ENCODE data around the gene MUS81.
A peak's percentile ranks its signal among the peaks of the same experiment; 100 is the strongest.

MUS81 gene

GRCh38 chr11:65899356-65900124 lies 39.3 kb downstream of the MUS81 start:
- ATAC-seq = no peak
- H3K36me3 Mint-ChIP-seq = no peaks in the 10 kb centered on the region
- peaks cover 30% of the 10 kb centered on the region for H3K27me3 Mint-ChIP-seq
- no peaks in the 10 kb centered on the region for H3K9me3 Mint-ChIP-seq
- H3K27ac Mint-ChIP-seq = peak overlapping the region; percentile 60
- H3K4me1 Mint-ChIP-seq = peaks cover 23% of the 10 kb centered on the region
- H3K4me3 Mint-ChIP-seq = peak overlapping the region; percentile 71

GRCh38 chr11:65900125-65900898 lies 40.1 kb downstream of the MUS81 start, which contains the start of gene FOSL1:
TSS of gene FOSL1 (minus strand) at chr11:65900388. CDS start at chr11:65900339, 49 bp downstream.
- ATAC-seq = peak; percentile 94
- Mint-ChIP-seq H3K27me3 (peaks cover 30% of the 10 kb centered on the region), H3K9me3 (no peaks in the 10 kb centered on the region), H3K36me3 (no peaks in the 10 kb centered on the region), H3K4me1 (peaks cover 20% of the 10 kb centered on the region), H3K4me3 (peak within 1 kb of the TSS; percentile 71), H3K27ac (peak within 1 kb of the TSS; percentile 60)

- Mint-ChIP-seq H3K4me1 (peaks cover 14% of the 10 kb centered on the region), H3K9me3 (no peaks in the 10 kb centered on the region), H3K27me3 (peaks cover 30% of the 10 kb centered on the region), H3K36me3 (no peaks in the 10 kb centered on the region), H3K4me3 (peak overlapping the region; percentile 46), H3K27ac (no peak overlapping the region)
- no peak for ATAC-seq
Measured at GRCh38 chr11:65900899-65901180, 40.6 kb downstream of the MUS81 start.

- Mint-ChIP-seq H3K9me3 (no peaks in the 10 kb centered on the region), H3K36me3 (no peaks in the 10 kb centered on the region), H3K27ac (no peak overlapping the region), H3K4me3 (no peak overlapping the region), H3K4me1 (peaks cover 4% of the 10 kb centered on the region), H3K27me3 (peaks cover 47% of the 10 kb centered on the region)
- ATAC-seq = no peak
Measured at GRCh38 chr11:65903068-65903481, 42.8 kb downstream of the MUS81 start.

- no peaks in the 10 kb centered on the region for H3K9me3 Mint-ChIP-seq
- no peak overlapping the region for H3K27ac Mint-ChIP-seq
- no peak for ATAC-seq
- no peak overlapping the region for H3K4me3 Mint-ChIP-seq
- H3K27me3 Mint-ChIP-seq = peaks cover 48% of the 10 kb centered on the region
- H3K4me1 Mint-ChIP-seq = peaks cover 4% of the 10 kb centered on the region
- no peaks in the 10 kb centered on the region for H3K36me3 Mint-ChIP-seq
Measured at GRCh38 chr11:65903715-65904114, 43.5 kb downstream of the MUS81 start.

DNA sequence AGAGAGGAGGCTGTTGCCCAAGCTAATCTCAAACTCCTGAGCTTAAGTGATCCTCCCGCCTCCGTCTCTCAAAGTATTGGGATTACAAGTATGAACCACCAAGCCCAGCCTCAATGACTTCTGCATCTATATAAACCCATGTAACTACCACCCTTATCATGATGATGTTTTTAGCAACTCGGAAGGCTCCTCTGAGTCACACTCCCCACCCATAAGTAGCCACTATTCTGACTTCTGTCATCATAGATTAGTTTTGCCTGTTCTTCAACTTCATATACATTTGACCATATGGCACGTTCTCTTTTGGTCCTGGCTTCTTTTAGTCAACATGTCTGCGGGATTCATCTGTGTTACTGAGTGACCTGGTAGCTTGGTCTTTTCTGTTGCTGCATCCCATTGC lies 46.4 kb downstream of the MUS81 start:
- no peaks in the 10 kb centered on the region for H3K9me3 Mint-ChIP-seq
- H3K4me1 Mint-ChIP-seq = peaks cover 4% of the 10 kb centered on the region
- H3K36me3 Mint-ChIP-seq = no peaks in the 10 kb centered on the region
- ATAC-seq = no peak
- no peak overlapping the region for H3K27ac Mint-ChIP-seq
- peaks cover 73% of the 10 kb centered on the region for H3K27me3 Mint-ChIP-seq
- no peak overlapping the region for H3K4me3 Mint-ChIP-seq

DNA sequence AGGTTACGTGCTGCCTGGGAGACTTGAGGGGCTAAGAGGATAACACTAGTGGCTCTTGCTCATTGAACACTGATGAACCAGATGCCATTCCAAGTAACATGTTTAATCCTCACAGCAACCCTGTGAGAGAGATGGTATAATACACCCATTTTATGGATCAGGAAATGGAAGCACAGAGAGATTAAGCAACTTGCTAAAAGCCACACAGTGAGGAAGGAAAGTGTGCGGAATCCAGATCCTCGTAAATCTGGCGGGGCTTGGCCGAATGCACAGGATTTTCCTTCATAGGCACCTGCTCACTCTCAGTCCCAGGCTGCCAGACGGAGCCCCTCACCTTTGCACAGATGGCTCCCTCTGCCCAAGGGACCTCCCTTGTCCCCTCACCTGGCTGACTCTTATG lies 47.6 kb downstream of the MUS81 start:
- Mint-ChIP-seq H3K4me1 (peaks cover 17% of the 10 kb centered on the region), H3K27ac (no peak overlapping the region), H3K4me3 (no peak overlapping the region), H3K9me3 (no peaks in the 10 kb centered on the region), H3K36me3 (no peaks in the 10 kb centered on the region), H3K27me3 (peaks cover 65% of the 10 kb centered on the region)
- no peak for ATAC-seq

GRCh38 chr11:65911682-65912568 lies 51.7 kb downstream of the MUS81 start:
- Mint-ChIP-seq H3K4me3 (no peak overlapping the region), H3K9me3 (no peaks in the 10 kb centered on the region), H3K27ac (no peak overlapping the region), H3K4me1 (peaks cover 47% of the 10 kb centered on the region), H3K36me3 (no peaks in the 10 kb centered on the region), H3K27me3 (peaks cover 45% of the 10 kb centered on the region)
- ATAC-seq = peak; percentile 65

DNA sequence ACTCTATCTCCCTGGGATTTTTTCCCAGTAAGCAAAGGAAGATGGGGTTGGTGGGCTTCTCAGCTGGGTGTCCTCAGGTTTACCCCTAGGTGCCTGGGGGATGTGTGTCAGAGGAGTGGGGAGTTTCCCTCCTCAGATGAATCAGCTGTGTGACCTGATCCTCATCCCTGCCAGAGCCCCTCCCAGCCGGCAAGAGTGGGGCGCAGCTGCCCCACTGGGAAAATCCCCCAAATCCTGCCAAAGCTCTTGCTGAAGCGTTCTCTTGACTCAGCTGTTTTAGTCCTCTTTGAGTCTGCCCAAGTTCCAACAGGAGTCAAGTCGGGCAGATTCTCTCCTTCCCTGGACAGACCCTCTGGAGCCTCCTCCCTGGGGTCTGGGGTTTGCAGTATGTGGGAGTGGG lies 52.6 kb downstream of the MUS81 start:
- ATAC-seq = no peak
- Mint-ChIP-seq H3K9me3 (no peaks in the 10 kb centered on the region), H3K27me3 (peaks cover 35% of the 10 kb centered on the region), H3K27ac (no peak overlapping the region), H3K36me3 (no peaks in the 10 kb centered on the region), H3K4me3 (no peak overlapping the region), H3K4me1 (peaks cover 53% of the 10 kb centered on the region)

GRCh38 chr11:65915101-65915820 lies 55.0 kb downstream of the MUS81 start:
- no peak overlapping the region for H3K27ac Mint-ChIP-seq
- peaks cover 60% of the 10 kb centered on the region for H3K4me1 Mint-ChIP-seq
- peak overlapping the region; percentile 2 for H3K4me3 Mint-ChIP-seq
- no peaks in the 10 kb centered on the region for H3K9me3 Mint-ChIP-seq
- no peaks in the 10 kb centered on the region for H3K36me3 Mint-ChIP-seq
- H3K27me3 Mint-ChIP-seq = peaks cover 18% of the 10 kb centered on the region
- ATAC-seq = no peak

GRCh38 chr11:65915821-65916251 lies 55.6 kb downstream of the MUS81 start:
- H3K27me3 Mint-ChIP-seq = peaks cover 13% of the 10 kb centered on the region
- ATAC-seq = no peak
- H3K9me3 Mint-ChIP-seq = no peaks in the 10 kb centered on the region
- H3K4me3 Mint-ChIP-seq = no peak overlapping the region
- peaks cover 65% of the 10 kb centered on the region for H3K4me1 Mint-ChIP-seq
- H3K27ac Mint-ChIP-seq = peak overlapping the region; percentile 61
- no peaks in the 10 kb centered on the region for H3K36me3 Mint-ChIP-seq

Measured in stimulated activated memory B cell treated with anti-CD40 and anti-IgM and Interleukin-4, amounts not matched to agents 10 μg/mL and 1 μg/mL and 100 μg/mL, for 72 hours (primary cell).